SHP77 (cell line): ENCODE results near the gene CALN1.
"Not testable (repeated sequence)": the region's sequence is repeated elsewhere in the genome, so short reads cannot be mapped to it uniquely, and the experiment has no call there.

ENCODE experiments used
- DNase-seq, 2 experiments: peaks; one replicate each; lab custom pipeline; 2025; lab: John Stamatoyannopoulos, UW

The CALN1 gene

DNA sequence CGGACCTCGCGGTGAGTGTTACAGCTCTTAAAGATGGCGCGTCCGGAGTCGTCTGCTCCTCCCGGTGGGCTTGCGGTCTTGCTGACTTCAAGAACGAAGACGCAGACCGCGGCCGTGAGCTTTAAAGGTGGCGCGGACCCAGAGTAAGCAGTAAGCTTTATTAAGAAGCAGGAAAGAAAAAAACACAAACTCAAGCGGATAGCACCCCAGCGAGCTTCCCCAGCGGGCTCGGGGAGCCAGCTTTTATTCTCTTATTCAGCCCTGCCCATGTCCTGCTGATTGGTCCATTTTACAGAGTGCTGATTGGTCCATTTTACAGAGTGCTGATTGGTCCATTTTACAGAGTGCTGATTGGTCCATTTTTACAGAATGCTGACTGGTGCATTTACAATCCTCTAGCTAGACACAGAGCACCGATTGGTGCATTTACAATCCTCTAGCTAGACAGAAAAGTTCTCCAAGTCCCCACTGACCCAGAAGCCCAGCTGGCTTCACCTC lies at the start of gene CALN1:
TSS of gene CALN1 (minus strand) at position 218 of the 498 bp plus-strand sequence.
- DNase-seq, result not testable (repeated sequence)

DNA sequence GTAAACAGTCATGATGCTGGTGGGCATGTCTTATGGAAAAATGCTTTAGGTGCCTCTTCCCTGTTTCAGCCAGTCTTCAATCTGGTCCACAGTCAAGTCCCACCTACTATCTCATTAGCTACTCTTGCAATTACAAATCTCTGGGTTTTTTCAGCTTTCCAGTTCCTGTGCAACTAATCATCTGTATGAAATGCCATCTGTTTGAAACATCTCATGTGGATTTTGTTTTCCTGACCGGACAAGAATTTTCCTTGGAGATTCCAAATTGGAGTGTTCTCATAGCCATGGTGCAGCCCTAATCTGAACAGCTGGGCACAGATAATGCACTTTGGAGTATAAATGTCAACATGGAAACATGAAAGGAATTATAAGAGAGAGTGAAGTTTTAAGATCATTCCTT lies 41.3 kb upstream of the CALN1 start:
- no peak for DNase-seq

GRCh38 chr7:72447465-72448204 lies 35.5 kb upstream of the CALN1 start:
- DNase-seq, result no peak

GRCh38 chr7:72446591-72447462 lies 34.7 kb upstream of the CALN1 start:
- DNase-seq, result no peak

DNA sequence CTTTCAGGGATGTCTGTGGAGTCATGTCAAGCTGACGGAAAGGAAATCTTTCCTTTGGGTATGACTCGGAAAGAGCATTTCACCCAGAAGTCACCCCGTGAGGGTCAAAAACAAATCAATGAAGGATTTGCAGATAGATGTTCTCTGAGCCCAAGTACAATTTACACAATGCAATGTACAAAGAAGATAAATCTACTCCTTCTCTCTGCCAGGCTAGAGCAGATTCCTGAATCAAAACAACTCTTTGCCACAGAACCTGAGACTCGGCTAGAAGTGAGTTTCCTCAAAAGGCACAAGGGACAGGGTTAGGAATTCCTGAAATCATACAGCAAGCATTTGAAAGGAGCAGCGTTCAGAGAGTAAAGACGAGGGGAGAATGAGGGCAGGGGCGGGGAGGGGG lies 34.0 kb upstream of the CALN1 start:
- DNase-seq, result no peak

GRCh38 chr7:72445580-72445979 lies 33.4 kb upstream of the CALN1 start:
- no peak for DNase-seq

DNA sequence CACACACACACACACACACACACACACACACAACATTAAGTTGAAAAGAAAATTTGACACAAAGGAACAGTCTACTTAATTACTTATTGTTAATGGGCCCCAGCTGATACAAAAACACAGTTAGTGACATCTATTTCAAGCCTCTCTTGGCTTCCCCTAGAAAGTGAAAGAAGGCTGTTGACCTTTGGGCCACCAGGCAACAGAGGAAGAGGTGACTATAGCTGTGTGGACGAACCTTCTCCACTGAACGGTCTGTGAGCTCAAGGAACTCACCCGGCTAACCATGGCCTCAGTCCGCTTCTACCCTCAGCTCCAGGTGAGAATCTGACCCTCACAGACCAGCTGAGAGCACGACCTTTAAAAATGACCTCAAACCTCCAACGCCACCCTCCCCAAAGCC lies 32.9 kb upstream of the CALN1 start:
- DNase-seq, result no peak

DNA sequence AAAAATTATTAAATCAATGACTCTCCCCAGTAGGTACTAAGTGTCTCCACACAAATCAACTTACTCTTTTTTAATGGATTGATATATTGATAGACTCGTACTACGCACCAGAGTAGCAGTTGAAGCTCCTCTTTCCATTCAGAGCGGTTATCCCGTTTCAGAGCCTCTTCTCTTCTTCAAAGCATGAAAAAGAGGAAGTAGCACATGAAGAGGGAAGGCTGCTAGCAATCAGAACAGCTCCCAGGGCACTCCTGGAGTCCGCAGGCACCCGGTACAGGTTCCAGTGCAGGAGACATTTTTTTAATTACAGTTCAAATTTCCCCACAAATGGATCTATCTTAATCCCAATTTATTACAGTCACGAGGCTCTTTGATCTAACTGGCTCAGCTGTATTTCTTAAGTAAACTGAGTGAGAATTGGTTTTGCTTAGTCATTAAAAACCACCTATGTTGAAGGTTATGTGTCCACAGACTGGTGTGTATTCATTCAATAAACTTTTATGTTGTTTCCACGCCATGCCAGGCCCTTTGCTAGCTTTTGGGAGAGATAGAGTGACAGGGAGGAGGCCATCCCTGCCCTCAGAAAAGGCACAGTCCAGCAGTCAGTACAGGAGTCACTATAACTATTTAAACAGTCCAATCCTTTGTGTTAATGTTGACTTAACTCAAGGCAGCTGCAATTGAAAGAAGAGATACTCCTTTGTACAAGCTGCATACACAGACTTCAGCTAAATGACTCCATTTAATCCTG lies 32.1 kb upstream of the CALN1 start:
- peak; percentile 72 to 80 for DNase-seq

DNA sequence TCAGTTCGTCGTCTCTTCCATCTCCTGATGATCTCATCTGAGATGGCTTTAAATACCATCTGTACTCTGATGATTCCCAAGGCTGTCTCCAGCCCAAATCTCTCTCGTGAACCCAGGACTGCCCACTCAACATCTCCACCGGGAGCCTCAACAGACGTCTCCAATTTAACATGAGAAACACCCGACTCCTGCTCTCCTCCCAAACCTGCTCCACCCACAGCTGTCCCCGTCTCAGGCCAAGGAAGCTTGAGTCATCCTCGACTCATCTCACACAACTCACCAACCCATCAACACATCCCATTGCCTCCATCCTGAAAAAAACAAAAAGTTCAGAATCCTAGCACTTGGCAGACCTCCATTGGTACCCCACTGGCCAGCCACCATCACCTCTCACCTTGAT lies 29.7 kb upstream of the CALN1 start:
- DNase-seq, result no peak

DNA sequence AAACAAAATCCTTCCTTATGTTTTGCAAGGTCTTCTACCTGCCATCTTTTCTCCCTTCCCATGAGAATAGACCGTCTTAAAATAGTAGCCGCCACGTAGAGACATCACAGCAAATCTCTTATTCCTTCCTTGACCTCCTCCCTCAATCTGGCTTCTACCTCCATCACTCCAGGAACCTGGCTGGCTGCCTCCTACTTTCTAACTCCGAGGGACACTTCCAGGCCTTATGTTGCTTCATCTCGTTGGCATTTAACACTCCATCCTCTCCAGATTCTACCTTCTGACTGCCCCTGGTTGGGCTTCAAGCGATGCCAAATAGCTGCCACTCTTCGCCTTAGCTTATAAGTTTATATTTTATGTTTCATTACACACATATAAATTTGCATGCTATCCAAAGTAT lies 26.4 kb upstream of the CALN1 start:
- no peak for DNase-seq

DNA sequence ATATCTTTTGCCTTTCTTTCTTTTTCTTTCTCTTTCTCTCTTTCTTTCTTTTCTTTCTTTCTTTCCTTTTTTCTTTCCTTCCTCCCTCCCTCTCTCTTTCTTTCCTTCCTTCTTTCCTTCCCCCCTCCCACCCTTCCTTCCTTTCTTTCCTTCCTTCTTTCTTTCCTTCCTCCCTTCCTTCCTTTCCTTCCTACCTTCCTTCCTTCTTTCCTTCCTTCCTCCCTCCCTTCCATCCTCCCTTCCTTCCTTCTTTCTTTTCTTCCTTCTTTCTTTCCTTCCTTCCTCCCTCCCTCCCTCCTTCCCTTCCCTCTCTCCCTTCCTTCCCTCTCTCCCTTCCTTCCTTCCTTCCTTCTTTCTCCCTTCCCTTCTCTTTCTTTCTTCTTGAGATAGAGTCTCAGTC lies 25.5 kb upstream of the CALN1 start:
- no peak for DNase-seq

DNA sequence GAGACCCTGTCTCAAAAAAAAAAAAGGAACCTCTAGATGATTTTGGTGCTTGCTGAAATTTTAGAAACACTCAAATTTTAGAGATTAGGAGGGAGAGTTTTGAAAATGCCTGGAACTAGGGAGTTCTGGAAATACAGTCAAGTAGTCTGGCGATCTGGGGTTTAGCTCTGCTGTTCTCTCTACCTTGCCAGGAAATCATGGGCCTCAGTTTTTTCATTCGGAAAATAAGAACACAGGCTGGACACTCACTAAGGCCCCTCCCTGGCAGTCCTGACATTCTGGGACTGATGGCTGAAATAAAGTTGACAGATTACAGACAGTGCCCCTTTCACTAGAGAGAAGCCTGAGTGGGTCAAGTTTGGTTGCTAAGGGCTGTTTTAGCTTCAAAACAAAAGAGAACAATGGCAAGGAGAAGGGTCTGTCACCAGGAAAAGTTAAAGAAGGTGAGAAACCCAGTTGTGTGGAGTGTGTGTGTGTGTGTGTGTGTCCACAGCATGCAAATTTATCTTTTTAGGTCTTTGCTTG lies 25.0 kb upstream of the CALN1 start:
- no peak for DNase-seq

DNA sequence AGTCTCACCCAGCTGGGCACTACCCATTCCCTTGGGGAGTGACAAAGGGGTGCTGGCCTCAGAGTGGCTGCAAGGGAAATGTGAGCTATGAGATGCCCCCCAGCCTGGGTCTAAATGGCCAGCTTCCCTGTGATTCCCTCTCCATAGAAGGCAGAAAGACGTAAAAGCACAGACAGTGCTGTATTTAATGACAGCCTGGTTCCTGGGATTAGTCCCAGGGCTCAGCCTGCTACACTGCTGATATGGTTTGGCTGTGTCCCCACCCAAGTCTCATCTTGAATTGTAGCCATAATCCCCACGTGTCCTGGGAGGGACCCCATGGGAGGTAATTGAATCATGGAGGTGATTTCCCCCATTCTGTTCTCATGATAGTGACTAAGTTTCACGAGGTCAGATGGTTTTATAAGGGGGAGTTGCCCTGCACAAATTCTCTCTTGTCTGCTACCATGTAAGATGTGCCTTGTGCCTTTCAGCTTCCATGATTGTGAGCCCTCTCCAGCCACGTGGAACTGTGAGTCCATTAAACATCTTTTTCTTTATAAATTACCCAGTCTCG lies 23.9 kb upstream of the CALN1 start:
- DNase-seq, result no peak

DNA sequence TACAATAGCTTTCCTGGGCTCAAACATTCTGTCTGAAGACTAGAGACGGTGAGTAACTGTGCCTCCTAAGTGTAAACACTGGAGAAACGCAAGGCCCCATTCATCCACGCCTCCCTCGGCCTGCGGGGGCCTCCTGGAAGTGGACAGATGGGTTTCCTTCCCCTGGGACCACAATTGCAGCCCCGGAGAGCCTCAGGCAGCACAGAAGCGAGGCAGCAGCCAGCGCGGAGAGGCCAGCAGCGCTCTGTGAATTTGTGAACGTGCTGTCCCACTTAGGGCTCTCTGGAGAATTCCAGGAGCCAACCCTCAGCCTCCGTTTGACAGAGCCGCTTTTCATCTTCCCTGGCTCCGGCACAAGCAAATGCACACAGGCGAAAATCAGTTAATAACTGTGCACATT lies 23.2 kb upstream of the CALN1 start:
- no peak for DNase-seq

- no peak for DNase-seq
Observed at GRCh38 chr7:72430531-72430930, 18.4 kb upstream of the CALN1 start.

DNA sequence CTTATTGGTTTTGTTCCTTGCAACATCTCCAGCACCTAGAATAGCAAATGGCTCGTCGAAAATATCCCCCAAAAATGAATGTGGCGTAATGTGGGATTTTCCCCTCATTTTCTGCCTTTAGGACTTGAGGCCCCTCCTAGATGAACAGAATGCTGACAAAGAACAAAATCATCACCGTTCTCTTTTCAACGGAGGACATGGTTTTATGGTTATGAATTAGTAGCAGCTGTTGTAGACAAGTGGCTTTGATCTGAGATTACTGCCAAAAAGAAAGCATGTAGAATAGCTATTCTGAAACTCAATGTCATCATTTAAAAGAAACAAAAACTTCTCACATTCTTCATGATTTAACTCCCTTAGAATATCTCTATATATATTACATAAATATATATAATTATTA lies 17.2 kb upstream of the CALN1 start:
- no peak for DNase-seq

GRCh38 chr7:72416846-72417245 lies 4.7 kb upstream of the CALN1 start:
- DNase-seq, result no peak

DNA sequence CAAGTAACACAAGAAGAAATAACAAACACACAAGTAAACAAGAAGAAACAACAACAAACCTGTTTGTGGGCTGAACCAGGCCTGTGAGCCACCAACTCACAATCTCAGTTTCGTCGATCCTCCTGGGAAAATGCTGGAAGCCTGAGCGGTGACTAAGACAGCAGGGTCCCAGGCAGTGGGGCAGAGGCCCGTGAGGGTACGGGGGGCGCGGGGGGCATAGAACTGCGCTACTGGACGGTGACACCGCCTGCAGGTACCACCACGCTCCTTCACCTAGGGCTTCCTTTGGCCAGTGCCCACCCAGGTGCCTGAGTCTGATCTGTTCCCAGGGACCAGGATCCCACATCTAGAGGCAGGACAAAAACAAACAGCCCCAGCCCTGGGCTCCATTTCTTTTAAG lies 3.4 kb upstream of the CALN1 start:
- DNase-seq, result no peak

- DNase-seq, result no peak
Observed at GRCh38 chr7:72413886-72414285, 1.7 kb upstream of the CALN1 start.

DNA sequence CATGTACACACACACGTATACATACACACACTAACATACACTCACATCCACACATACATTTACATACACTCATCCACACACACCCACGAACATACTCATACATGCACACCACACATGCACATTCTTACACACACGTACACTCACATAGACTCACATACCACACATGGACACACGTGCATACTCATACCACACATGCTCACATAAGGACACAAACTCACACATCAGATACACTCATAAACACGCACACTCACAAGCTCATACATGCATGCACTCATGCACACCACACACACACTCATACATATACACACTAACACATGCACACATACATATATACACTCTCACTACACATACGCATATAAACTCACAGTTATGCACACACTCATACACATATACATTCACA lies 1.2 kb upstream of the CALN1 start:
- DNase-seq, result no peak

- DNase-seq, result no peak
Observed at GRCh38 chr7:72411419-72411818, 719 bp downstream of the CALN1 start.

DNA sequence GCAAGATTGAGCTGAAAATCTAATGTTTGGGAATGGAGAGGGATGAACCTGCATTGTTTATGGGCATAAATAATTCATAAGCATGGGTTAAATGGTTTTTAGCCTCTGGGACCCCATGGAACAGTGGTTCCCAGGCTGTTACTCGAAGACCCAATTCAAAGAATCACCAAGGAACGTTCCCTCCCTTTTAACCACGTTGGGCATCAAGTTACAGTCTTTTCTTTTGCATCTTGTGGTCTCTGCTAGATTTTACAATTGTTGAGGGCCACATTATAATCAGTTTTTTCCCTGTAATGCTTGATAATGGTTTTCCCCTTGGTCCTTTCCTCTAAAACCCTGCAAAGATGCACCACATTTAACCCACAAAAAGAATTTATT lies 2.5 kb downstream of the CALN1 start:
- DNase-seq, result no peak
